GM19452 (cell line): ENCODE measurements around the gene MBNL2.

Experiments used
- ATAC-seq: cut with Tn5 transposase; IDR thresholded peaks from one replicate; pipeline ENCODE4 v1.9.1; 2021; ENCODE audit not compliant: unreplicated experiment

The MBNL2 gene

GRCh38 chr13:97249796-97250495 is 27.8 kb downstream of the MBNL2 start:
- no peak for ATAC-seq

- ATAC-seq = no peak
These were observed 28.4 kb downstream of the MBNL2 start for GRCh38 chr13:97250560-97250959.

- no peak for ATAC-seq
These were observed 30.6 kb downstream of the MBNL2 start for GRCh38 chr13:97252735-97253134.

- no peak for ATAC-seq
These were observed 31.6 kb downstream of the MBNL2 start for GRCh38 chr13:97253581-97254293.

- no peak for ATAC-seq
These were observed 32.7 kb downstream of the MBNL2 start for GRCh38 chr13:97254816-97255215.

GRCh38 chr13:97255515-97256021 is 33.4 kb downstream of the MBNL2 start:
- no peak for ATAC-seq

GRCh38 chr13:97256343-97256783 is 34.2 kb downstream of the MBNL2 start:
- no peak for ATAC-seq

GRCh38 chr13:97257228-97257755 is 35.2 kb downstream of the MBNL2 start:
- no peak for ATAC-seq

GRCh38 chr13:97257800-97258799 is 36.0 kb downstream of the MBNL2 start:
- ATAC-seq = peak; percentile 78

GRCh38 chr13:97258801-97259200 is 36.7 kb downstream of the MBNL2 start:
- no peak for ATAC-seq

- no peak for ATAC-seq
These were observed 37.3 kb downstream of the MBNL2 start for GRCh38 chr13:97259410-97259797.

GRCh38 chr13:97259798-97260714 is 37.9 kb downstream of the MBNL2 start:
- no peak for ATAC-seq

- ATAC-seq = peak; percentile 63
These were observed 39.3 kb downstream of the MBNL2 start for GRCh38 chr13:97261254-97262005.

GRCh38 chr13:97262058-97262457 is 39.9 kb downstream of the MBNL2 start:
- ATAC-seq = no peak

GRCh38 chr13:97263160-97263559 is 41.0 kb downstream of the MBNL2 start:
- no peak for ATAC-seq

GRCh38 chr13:97264663-97265062 is 42.5 kb downstream of the MBNL2 start:
- ATAC-seq = no peak

- ATAC-seq = no peak
These were observed 44.2 kb downstream of the MBNL2 start for GRCh38 chr13:97266332-97266731.

GRCh38 chr13:97266772-97267417 is 44.8 kb downstream of the MBNL2 start:
- no peak for ATAC-seq
